GM21515 (cell line): Measurements from ENCODE around the gene INSM1.

Source experiments
- ATAC-seq: cut with Tn5 transposase; IDR thresholded peaks from one replicate; pipeline ENCODE4 v1.9.1; 2021; ENCODE audit not compliant: unreplicated experiment

Gene INSM1

GRCh38 chr20:20417876-20418676 is 50.2 kb downstream of the INSM1 start:
- no peak for ATAC-seq
